GM23338 (cell line): ENCODE results near the gene SLC22A16. TPM values are rescaled to one million over a fixed set of nuclear protein-coding genes. Genes with fewer than 3 reads are reported as not detected.

Experiments
- ATAC-seq: fragments of 200-7000 bp; cut with Tn5 transposase; 3 replicates; pipeline ENCODE4 v1.9.1; 2020
- DNase-seq: peaks from one replicate; pipeline ENCODE4 v3.0.0-alpha.2; 2015; ENCODE audit warnings: low spot score
- H2AFZ ChIP-seq: fragments of 200-600 bp; sonication (generic); 2 replicates; pipeline ENCODE4 v1.8.0; 2016; ENCODE audit warnings: antibody characterized with exemption, mild to moderate bottlenecking, moderate library complexity
- H3F3A ChIP-seq: fragments of 200-600 bp; sonication (generic); replicated peaks from 2 replicates; pipeline ENCODE4 v1.8.0; 2017; ENCODE audit warnings: antibody characterized with exemption, mixed run types, low read depth
- H3K27ac ChIP-seq: fragments of 200-600 bp; sonication (generic); 2 replicates; pipeline ENCODE4 v1.6.1; 2016; ENCODE audit warnings: low read depth
- H3K27me3 ChIP-seq: fragments of 200-600 bp; sonication (generic); 2 replicates; pipeline ENCODE4 v1.8.0; 2016; ENCODE audit warnings: mild to moderate bottlenecking, mixed run types, moderate library complexity; ENCODE audit not compliant: insufficient read depth
- H3K36me3 ChIP-seq: fragments of 200-600 bp; sonication (generic); 2 replicates; pipeline ENCODE4 v1.8.0; 2016; ENCODE audit warnings: mild to moderate bottlenecking; ENCODE audit not compliant: insufficient read depth
- H3K4me1 ChIP-seq: fragments of 200-600 bp; sonication (generic); 2 replicates; pipeline ENCODE4 v1.8.0; 2016; ENCODE audit warnings: mild to moderate bottlenecking, moderate library complexity; ENCODE audit not compliant: insufficient read depth
- H3K4me2 ChIP-seq: fragments of 200-600 bp; sonication (generic); 2 replicates; pipeline ENCODE4 v1.7.1; 2017; ENCODE audit warnings: mixed run types
- H3K4me3 ChIP-seq: fragments of 200-600 bp; sonication (generic); 2 replicates; pipeline ENCODE4 v1.6.1; 2016; ENCODE audit warnings: mixed run types
- H3K79me2 ChIP-seq: fragments of 200-600 bp; sonication (generic); replicated peaks from 2 replicates; pipeline ENCODE4 v1.8.0; 2017; ENCODE audit warnings: mild to moderate bottlenecking; ENCODE audit not compliant: insufficient read depth
- H3K9me2 ChIP-seq: fragments of 200-600 bp; sonication (generic); 2 replicates; pipeline ENCODE4 v1.8.0; 2017; ENCODE audit not compliant: insufficient read depth
- H4K20me1 ChIP-seq: fragments of 200-600 bp; sonication (generic); replicated peaks from 2 replicates; pipeline ENCODE4 v1.8.0; 2017; ENCODE audit warnings: mild to moderate bottlenecking; ENCODE audit not compliant: insufficient read depth
- H3K27ac Mint-ChIP-seq: 2 replicates; pipeline ENCODE4 v1.8.0; 2020; ENCODE audit warnings: inconsistent platforms, mild to moderate bottlenecking, moderate library complexity, mixed read lengths
- H3K27me3 Mint-ChIP-seq: 3 replicates; pipeline ENCODE4 v1.8.0; 2022; ENCODE audit warnings: low read depth, mild to moderate bottlenecking, moderate library complexity, mixed read lengths, inconsistent platforms; ENCODE audit not compliant: insufficient read depth, poor library complexity
- H3K36me3 Mint-ChIP-seq: 3 replicates; pipeline ENCODE4 v1.8.0; 2021; ENCODE audit warnings: low read depth, mild to moderate bottlenecking, inconsistent platforms, moderate library complexity, mixed read lengths
- H3K4me1 Mint-ChIP-seq: 3 replicates; pipeline ENCODE4 v1.8.0; 2020; ENCODE audit warnings: mild to moderate bottlenecking, inconsistent platforms, mixed read lengths
- H3K4me3 Mint-ChIP-seq: 3 replicates; pipeline ENCODE4 v1.8.0; 2021; ENCODE audit warnings: moderate library complexity, mild to moderate bottlenecking, inconsistent platforms, mixed read lengths
- H3K9me3 Mint-ChIP-seq: 3 replicates; pipeline ENCODE4 v1.8.0; 2020; ENCODE audit warnings: moderate library complexity, mild to moderate bottlenecking, inconsistent platforms, mixed read lengths
- CTCF ChIP-seq, 2 experiments: fragments of 200-600 bp in 1 of 2; sonication (generic) in 1 of 2; conservative IDR thresholded peaks; 2 replicates each; pipeline versions ENCODE4 v1.5.1 to v1.6.1; 2016 to 2017; ENCODE audit warnings: antibody characterized with exemption in 2 of 2, low read depth in 2 of 2, mild to moderate bottlenecking in 2 of 2, moderate library complexity in 1 of 2
- REST ChIP-seq: IDR thresholded peaks from one replicate; pipeline ENCODE4 v1.6.1; 2018; ENCODE audit warnings: antibody characterized with exemption; ENCODE audit not compliant: unreplicated experiment
- ZNF331 ChIP-seq: fragments of 250-450 bp; sonication (Bioruptor Pico); IDR thresholded peaks from 2 replicates; pipeline ENCODE4 v1.5.0; 2020; ENCODE audit warnings: low read depth, mild to moderate bottlenecking, moderate library complexity
- polyA plus RNA-seq: library from polyadenylated mRNA; unstranded; fragments of >200 nt; fragmentation: Nextera tagmentation; extraction: Ambion mirVana; gene quantifications from 2 replicates; pipeline ENCODE4 v1.2.1, GENCODE V29; 2016
- total RNA-seq: library from RNA; depleted of rRNA; stranded (reverse); fragments of >200 nt; shearing (Covaris generic); gene quantifications from 2 replicates; pipeline ENCODE4 v1.2.3, GENCODE V29; 2014
- TF ChIP-seq, protein P1 (sequence below): fragments of 250-450 bp; sonication (Bioruptor Pico); IDR thresholded peaks from 2 replicates; pipeline ENCODE4 v1.5.0; 2020; ENCODE audit warnings: mild to moderate bottlenecking, moderate library complexity

SLC22A16 gene
- total and polyA plus RNA-seq, 2 experiments from 2014 or later: 0.37 to 0.42 TPM

- Histone ChIP-seq H3F3A (no peaks in the 10 kb centered on the region), H3K79me2 (no peaks in the 10 kb centered on the region), H2AFZ (no peak overlapping the region), H3K27me3 (no peaks in the 10 kb centered on the region), H3K4me1 (peaks cover 9% of the 10 kb centered on the region; the same call in 1 of the 2 replicates), H3K36me3 (no peaks in the 10 kb centered on the region), H3K9me2 (no peaks in the 10 kb centered on the region), H3K4me3 (no peak overlapping the region), H3K4me2 (no peak overlapping the region), H4K20me1 (no peaks in the 10 kb centered on the region), H3K27ac (no peak overlapping the region)
- H3K4me1 Mint-ChIP-seq: peaks cover 21% of the 10 kb centered on the region
- no peak overlapping the region for H3K27ac Mint-ChIP-seq
- no peak for DNase-seq
- no peak overlapping the region for H3K4me3 Mint-ChIP-seq
- ATAC-seq: no peak
- no peaks in the 10 kb centered on the region for H3K36me3 Mint-ChIP-seq
- TF ChIP-seq, protein P1, sequence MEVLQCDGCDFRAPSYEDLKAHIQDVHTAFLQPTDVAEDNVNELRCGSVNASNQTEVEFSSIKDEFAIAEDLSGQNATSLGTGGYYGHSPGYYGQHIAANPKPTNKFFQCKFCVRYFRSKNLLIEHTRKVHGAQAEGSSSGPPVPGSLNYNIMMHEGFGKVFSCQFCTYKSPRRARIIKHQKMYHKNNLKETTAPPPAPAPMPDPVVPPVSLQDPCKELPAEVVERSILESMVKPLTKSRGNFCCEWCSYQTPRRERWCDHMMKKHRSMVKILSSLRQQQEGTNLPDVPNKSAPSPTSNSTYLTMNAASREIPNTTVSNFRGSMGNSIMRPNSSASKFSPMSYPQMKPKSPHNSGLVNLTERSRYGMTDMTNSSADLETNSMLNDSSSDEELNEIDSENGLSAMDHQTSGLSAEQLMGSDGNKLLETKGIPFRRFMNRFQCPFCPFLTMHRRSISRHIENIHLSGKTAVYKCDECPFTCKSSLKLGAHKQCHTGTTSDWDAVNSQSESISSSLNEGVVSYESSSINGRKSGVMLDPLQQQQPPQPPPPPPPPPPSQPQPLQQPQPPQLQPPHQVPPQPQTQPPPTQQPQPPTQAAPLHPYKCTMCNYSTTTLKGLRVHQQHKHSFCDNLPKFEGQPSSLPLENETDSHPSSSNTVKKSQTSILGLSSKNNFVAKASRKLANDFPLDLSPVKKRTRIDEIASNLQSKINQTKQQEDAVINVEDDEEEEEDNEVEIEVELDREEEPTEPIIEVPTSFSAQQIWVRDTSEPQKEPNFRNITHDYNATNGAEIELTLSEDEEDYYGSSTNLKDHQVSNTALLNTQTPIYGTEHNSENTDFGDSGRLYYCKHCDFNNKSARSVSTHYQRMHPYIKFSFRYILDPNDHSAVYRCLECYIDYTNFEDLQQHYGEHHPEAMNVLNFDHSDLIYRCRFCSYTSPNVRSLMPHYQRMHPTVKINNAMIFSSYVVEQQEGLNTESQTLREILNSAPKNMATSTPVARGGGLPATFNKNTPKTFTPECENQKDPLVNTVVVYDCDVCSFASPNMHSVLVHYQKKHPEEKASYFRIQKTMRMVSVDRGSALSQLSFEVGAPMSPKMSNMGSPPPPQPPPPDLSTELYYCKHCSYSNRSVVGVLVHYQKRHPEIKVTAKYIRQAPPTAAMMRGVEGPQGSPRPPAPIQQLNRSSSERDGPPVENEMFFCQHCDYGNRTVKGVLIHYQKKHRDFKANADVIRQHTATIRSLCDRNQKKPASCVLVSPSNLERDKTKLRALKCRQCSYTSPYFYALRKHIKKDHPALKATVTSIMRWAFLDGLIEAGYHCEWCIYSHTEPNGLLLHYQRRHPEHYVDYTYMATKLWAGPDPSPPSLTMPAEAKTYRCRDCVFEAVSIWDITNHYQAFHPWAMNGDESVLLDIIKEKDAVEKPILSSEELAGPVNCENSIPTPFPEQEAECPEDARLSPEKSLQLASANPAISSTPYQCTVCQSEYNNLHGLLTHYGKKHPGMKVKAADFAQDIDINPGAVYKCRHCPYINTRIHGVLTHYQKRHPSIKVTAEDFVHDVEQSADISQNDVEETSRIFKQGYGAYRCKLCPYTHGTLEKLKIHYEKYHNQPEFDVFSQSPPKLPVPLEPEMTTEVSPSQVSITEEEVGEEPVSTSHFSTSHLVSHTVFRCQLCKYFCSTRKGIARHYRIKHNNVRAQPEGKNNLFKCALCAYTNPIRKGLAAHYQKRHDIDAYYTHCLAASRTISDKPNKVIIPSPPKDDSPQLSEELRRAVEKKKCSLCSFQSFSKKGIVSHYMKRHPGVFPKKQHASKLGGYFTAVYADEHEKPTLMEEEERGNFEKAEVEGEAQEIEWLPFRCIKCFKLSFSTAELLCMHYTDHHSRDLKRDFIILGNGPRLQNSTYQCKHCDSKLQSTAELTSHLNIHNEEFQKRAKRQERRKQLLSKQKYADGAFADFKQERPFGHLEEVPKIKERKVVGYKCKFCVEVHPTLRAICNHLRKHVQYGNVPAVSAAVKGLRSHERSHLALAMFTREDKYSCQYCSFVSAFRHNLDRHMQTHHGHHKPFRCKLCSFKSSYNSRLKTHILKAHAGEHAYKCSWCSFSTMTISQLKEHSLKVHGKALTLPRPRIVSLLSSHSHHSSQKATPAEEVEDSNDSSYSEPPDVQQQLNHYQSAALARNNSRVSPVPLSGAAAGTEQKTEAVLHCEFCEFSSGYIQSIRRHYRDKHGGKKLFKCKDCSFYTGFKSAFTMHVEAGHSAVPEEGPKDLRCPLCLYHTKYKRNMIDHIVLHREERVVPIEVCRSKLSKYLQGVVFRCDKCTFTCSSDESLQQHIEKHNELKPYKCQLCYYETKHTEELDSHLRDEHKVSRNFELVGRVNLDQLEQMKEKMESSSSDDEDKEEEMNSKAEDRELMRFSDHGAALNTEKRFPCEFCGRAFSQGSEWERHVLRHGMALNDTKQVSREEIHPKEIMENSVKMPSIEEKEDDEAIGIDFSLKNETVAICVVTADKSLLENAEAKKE: no peak
- TF ChIP-seq CTCF (conservative IDR thresholded peaks at IDR 0.05; ENCODE audit: low read depth in 2 of 2) (no peak), ZNF331 (CRISPR knock-in tag) (no peak), REST (no peak)
- H3K9me3 Mint-ChIP-seq: no peaks in the 10 kb centered on the region
- no peaks in the 10 kb centered on the region for H3K27me3 Mint-ChIP-seq
Measured at GRCh38 chr6:110522427-110522826, 46.0 kb upstream of the SLC22A16 start.
